ENCODE measurements around the gene ENOX2.
A peak's percentile ranks its signal among the peaks of the same experiment; 100 is the strongest.

ENOX2 gene

GRCh38 chrX:130705591-130705990, 197.4 kb downstream of the ENOX2 start:
- no peak for DNase-seq (ENCODE audit: low read depth)
- no peak for TF ChIP-seq CTCF (IDR thresholded peaks at IDR 0.05; ENCODE audit: low read length, missing control alignments)
- H3K4me3 ChIP-seq (replicated peaks; ENCODE audit: low read depth, low read length): no peak overlapping the region

DNA sequence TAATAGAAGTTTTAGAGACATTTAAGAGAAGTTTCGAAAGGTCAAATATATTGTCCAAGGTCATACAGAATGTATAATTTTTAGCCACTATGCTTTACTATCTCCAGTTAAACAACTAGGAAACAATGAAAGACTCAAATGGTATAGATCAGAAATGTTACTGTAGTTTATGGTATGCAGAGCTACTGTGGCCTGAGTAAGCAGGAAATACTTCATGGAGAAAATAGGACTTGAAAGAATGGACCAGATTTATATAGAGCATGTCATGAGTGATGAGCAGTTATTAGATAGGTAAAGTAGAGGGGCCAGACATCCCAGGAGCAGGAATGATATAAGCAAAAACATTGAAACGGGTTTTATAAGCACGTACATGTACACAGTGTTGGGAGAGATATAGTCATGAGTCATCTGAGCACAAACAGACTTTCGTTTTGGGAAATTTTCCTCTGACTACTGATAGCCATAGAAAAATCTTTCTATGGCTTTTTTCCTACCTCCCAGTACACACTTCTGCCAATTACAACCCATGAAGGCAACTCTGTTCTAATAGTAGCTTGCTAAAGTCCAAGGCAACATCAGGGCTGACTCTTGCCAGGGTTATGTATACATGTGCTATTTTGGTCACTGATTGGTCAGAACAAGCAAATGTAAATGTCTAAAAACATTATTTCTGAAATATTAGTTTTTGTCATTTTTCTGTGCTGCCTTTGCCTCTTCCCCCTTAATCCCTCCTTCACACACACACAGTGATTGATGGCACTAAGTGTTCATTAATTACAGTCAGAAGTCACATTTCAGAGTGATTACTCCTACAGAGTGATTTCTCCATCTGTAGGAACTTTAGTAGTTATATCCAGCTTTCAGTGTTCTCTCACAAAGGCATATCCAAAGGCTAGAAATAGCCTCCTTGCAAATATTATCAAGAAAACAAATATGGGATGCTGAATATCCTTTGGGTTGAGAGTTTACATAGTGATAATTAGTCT, 198.7 kb downstream of the ENOX2 start:
- no peak for TF ChIP-seq CTCF (IDR thresholded peaks at IDR 0.05; ENCODE audit: low read length, missing control alignments)
- peak; percentile 52 for DNase-seq (ENCODE audit: low read depth)
- no peak overlapping the region for H3K4me3 ChIP-seq (replicated peaks; ENCODE audit: low read depth, low read length)

DNA sequence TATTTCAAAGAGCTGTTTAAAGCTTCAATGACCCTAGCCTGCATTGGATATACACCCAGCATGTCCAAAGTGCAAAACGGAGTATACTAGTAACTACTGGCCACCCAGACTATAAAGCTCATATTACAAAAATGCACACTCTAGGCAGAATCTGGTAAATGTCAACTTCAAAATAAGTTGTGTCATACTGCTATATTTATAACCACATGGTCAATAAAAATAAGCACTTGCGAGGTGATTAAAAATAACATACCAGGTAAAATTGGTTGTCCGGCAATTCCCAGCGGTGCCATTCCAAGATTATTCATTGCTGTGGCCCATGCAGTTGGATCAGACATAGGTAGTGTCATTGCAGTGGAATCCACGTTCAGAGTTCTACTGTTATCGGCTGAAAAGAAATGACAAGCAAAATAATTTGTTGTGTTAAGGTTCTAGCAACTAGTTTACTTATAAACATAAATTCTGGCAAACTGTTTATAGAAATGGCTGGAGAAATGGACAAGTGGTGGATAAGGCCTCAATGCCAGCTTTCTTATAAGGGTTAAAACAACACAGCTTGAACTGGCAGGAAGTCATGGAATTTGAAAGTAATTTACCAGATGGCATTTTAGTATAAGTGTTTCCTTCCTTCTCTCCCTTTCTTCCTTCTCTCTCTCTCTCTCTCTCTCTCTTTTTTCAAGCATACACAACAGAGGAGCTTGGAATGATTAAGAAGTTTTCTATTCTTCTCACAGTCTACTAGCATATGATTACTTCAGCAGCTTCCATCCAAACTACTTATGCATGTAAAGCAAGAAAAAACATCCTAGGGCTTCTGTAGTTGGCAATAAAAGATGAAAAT, 199.9 kb downstream of the ENOX2 start:
- TF ChIP-seq CTCF (IDR thresholded peaks at IDR 0.05; ENCODE audit: low read length, missing control alignments): no peak
- DNase-seq (ENCODE audit: low read depth): no peak
- no peak overlapping the region for H3K4me3 ChIP-seq (replicated peaks; ENCODE audit: low read depth, low read length)

GRCh38 chrX:130700629-130701028, 202.4 kb downstream of the ENOX2 start:
- H3K4me3 ChIP-seq (replicated peaks; ENCODE audit: low read depth, low read length): no peak overlapping the region
- no peak for DNase-seq (ENCODE audit: low read depth)
- TF ChIP-seq CTCF (IDR thresholded peaks at IDR 0.05; ENCODE audit: low read length, missing control alignments): no peak

- no peak for DNase-seq (ENCODE audit: low read depth)
- TF ChIP-seq CTCF (IDR thresholded peaks at IDR 0.05; ENCODE audit: low read length, missing control alignments): no peak
- no peak overlapping the region for H3K4me3 ChIP-seq (replicated peaks; ENCODE audit: low read depth, low read length)
These were observed 203.4 kb downstream of the ENOX2 start for GRCh38 chrX:130699618-130700017.

DNA sequence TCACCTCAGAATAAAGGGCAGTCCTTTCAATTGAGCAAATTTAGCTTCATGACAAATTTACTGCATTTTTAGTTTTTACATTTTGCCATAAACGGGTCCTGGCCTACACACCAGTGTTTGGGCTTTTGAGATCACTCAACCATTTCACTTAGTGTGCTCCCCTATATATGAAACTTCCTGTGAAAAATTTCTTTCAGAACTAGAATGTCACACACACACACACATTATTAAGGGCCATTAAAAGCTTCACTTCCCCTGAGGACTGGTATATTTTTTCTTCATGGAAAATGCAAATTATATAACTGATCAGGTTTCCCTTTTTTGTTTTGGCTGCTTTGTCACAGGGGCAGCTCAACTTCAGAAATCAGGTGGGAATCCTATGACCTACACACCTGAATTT, 206.5 kb downstream of the ENOX2 start:
- DNase-seq (ENCODE audit: low read depth): no peak
- H3K4me3 ChIP-seq (replicated peaks; ENCODE audit: low read depth, low read length): no peak overlapping the region
- TF ChIP-seq CTCF (IDR thresholded peaks at IDR 0.05; ENCODE audit: low read length, missing control alignments): no peak

Measured in fibroblast of pulmonary artery (primary cell).